Adrenal gland (tissue), 5 donors: ENCODE measurements around the gene PCYOX1L.

ENCODE experiments used
- POLR2A ChIP-seq, 2 donors: fragments of 450-650 bp; IDR thresholded peaks; one replicate each; pipeline ENCODE4 v1.6.1; 2017; ENCODE audit warnings: antibody characterized with exemption in 2 of 2, mild to moderate bottlenecking in 2 of 2, moderate library complexity in 1 of 2
- TF ChIP-seq, protein P1 (sequence below), 6 experiments: fragments of 450-650 bp in 4 of 6; fragments of 200-600 bp in 2 of 6; sonication (generic) in 1 of 6; IDR thresholded peaks; 1 replicate in 5 of 6; 2 replicates in 1 of 6; pipeline versions ENCODE4 v1.5.1 to v1.8.0; 2016 to 2021; ENCODE audit warnings: antibody characterized with exemption in 6 of 6, mild to moderate bottlenecking in 2 of 6, moderate library complexity in 1 of 6
- donor health status: DM: no; HTN: no; CAD: no.

DNA sequence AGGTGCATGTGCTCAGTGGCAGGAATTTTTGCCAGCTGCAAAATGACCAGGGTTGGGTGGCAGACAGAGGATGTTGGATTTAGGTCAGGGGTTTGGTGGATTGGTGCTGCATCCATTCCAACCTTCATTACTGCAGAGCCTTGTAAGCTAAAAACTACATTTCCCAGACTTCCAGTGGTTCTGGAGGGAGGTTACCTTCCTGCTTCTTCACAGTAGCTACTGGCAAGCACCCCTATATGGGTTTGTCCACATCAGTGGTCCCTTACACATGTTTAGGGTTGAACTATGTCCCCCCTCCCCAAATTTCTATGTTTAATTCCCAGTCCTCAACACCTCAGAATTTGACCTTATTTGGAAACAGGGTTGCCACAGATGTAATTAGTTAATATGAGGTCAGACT lies 41.9 kb downstream of the PCYOX1L start:
- TF ChIP-seq, protein P1, sequence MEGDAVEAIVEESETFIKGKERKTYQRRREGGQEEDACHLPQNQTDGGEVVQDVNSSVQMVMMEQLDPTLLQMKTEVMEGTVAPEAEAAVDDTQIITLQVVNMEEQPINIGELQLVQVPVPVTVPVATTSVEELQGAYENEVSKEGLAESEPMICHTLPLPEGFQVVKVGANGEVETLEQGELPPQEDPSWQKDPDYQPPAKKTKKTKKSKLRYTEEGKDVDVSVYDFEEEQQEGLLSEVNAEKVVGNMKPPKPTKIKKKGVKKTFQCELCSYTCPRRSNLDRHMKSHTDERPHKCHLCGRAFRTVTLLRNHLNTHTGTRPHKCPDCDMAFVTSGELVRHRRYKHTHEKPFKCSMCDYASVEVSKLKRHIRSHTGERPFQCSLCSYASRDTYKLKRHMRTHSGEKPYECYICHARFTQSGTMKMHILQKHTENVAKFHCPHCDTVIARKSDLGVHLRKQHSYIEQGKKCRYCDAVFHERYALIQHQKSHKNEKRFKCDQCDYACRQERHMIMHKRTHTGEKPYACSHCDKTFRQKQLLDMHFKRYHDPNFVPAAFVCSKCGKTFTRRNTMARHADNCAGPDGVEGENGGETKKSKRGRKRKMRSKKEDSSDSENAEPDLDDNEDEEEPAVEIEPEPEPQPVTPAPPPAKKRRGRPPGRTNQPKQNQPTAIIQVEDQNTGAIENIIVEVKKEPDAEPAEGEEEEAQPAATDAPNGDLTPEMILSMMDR (IDR thresholded peaks at IDR 0.05): no peak
- TF ChIP-seq POLR2A (IDR thresholded peaks at IDR 0.05): no peak
